GM21737 (cell line): ENCODE data around the gene ZNF790.
"Not testable (repeated sequence)": the region's sequence is repeated elsewhere in the genome, so short reads cannot be mapped to it uniquely, and the experiment has no call there.

Experiments
- ATAC-seq: cut with Tn5 transposase; IDR thresholded peaks from one replicate; pipeline ENCODE4 v1.9.1; 2021; ENCODE audit warnings: mild to moderate bottlenecking, moderate library complexity; ENCODE audit not compliant: unreplicated experiment

The ZNF790 gene

DNA sequence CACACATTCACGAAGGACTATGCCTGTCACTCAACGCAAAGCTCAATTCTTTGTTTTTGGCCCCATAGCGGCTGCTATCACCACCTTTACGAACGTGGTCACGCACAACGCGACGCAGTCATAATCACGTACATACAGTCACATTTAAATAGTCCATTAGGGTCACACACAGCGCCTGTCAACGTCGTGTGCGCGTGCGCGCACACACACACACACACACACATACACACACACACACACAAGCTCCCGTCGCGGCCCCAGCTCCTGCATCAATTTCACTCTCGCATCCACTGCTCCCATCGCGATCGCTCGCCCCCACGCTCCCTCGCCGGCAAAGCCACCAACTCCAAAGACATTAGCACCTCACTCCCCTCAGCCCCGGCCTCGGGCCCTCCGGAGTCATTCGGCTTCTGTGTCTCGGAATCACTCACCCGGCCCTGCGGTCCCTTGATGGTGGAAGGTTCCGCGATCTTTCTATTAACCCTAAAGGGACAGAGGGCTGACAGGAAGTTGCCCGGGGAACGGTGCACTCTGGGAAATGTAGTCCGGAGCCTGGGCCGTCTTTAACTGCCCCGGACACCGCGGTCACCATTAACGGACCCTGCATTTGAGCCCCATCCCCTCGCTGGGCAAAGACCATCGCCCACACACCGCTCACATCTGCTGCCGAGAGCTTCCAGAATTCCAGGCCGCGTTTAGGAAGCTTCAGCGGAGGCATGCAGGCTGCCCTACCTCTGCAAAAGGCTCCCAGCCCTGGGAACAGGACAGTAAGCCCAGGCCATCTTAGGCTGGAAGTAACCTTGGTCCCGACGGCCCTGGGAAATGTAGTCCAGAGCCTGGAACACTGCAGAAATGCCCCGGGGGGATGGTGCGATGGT is at the start of gene ZNF790:
TSS of gene ZNF790 (minus strand) at position 482 of the 878 bp plus-strand sequence. CDS start 12,768 bp downstream, outside the sequence.
- ATAC-seq, result peak; percentile 88

DNA sequence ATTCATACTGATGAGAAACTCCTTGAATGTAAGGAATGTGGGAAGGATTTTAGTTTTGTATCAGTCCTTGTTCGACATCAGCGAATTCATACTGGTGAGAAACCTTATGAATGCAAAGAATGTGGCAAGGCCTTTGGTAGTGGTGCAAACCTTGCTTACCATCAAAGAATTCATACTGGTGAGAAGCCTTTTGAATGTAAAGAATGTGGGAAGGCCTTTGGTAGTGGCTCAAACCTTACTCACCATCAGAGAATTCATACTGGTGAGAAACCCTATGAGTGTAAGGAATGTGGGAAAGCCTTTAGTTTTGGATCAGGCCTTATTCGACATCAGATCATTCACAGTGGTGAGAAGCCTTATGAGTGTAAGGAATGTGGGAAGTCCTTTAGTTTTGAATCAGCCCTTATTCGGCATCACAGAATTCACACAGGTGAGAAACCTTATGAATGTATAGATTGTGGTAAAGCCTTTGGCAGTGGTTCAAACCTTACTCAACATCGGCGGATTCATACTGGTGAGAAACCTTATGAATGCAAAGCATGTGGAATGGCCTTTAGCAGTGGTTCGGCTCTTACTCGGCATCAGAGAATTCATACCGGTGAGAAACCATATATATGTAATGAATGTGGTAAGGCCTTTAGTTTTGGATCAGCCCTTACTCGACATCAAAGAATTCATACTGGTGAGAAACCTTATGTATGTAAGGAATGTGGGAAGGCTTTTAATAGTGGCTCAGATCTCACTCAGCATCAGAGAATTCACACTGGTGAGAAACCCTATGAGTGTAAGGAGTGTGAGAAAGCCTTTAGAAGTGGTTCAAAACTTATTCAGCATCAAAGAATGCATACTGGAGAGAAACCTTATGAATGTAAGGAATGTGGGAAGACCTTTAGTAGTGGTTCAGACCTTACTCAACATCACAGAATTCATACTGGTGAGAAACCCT is 39.1 kb upstream of the ZNF790 start:
- no peak for ATAC-seq

DNA sequence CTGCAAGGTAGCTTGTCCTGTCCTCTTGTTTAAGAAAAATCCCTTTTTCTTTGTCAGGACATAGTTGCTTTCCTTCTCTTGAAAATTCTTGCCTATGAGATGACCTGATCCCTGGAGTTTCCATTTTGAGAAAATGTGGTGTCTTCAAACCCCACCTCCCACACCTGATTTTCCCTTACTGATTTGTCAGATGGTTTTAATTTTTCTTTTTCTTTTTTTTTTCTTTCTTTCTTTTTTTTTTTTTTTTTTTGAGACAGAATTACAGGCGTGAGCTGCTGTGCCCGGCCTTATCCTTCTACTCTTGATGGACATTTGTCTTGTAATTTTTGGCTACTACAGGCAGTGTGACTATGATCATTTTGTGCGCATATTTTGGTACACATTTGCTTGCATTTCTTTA is 13.7 kb upstream of the ZNF790 start:
- no peak for ATAC-seq

DNA sequence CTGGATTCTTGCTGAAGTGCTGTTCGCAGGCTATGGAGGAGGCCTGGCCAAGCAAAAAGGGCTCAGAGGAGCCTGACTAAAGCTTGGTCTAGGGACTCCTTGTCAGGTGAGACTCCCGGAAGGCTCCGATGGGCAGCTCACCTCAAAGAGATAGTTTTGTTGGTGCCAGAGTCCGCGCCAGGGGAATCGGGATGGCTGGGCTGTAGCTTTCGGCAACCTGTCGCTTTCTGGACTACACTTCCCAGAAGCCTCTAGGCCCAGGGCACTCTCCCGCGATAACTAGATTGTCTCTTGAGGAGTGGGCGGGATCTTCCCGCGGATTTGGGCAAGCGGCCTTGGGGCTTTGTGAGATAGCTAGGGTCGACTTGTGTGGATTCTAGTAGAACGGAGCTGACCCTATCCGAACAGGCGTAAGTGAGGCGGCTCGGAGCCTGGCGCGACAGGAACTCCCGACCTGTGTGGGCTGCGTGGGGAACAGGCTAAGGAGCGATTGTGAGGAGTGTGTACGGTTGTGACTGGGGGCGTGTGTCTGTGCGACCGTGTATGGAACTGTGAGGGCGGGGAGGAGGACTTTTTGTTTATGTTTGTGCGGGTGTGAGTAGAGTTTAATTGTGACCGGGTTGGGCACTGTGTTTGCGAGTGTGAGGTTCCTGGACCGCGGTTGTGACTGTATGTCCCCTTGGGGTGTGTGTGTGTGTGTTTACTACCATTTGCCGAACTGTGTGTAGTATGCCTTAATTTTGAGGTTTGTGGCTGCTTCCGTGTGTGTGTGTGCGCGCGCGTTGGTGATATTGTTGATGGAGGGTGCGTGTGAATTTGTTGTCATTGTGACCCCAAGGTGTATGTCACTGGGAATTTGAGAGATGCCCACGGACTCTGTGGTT is 12.6 kb upstream of the ZNF790 start, which contains the start of gene ZNF345:
TSS of gene ZNF345 (plus strand) at position 318 of the 884 bp plus-strand sequence. CDS start 25,955 bp downstream, outside the sequence.
- peak; percentile 63 for ATAC-seq

DNA sequence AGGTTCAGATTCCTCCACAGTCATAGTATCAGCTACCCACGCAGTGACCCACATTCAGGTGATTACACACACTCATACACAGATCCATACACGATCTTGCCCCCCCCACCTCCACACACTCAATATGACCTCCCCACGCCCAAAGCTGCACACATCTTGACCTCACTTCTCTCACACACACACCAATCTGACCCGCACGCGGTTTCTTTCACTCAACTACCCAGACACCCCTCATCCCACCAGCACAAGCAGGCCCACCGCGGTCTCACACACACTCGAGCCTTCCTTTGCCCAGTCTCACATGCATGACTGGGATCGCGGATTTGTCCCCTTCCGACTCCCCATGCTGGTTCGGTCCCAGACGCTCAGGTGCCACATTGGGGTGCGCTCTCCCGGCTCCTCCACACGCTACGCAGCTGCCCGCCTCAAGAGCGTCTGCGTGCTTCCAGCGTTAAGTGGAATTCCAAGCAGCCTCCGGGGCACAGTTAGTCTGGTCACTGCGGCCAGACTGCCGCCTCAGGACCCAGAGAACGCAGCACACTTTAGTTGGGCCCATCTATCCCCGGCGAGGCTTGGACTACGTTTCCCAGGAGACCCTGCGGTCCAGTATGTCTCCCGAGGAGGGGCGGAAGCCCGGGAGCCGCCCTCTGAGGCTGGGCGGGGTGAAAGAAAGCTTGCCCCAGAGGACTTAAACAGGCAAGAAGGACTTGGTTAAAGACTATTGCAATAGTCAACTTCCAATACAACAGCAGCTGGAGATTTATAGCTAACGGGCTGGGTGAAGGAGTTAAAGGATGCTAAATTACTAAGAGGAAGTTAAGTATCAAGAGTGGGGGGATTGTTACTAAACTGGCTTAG is 11.7 kb upstream of the ZNF790 start:
- ATAC-seq, result peak; percentile 88

DNA sequence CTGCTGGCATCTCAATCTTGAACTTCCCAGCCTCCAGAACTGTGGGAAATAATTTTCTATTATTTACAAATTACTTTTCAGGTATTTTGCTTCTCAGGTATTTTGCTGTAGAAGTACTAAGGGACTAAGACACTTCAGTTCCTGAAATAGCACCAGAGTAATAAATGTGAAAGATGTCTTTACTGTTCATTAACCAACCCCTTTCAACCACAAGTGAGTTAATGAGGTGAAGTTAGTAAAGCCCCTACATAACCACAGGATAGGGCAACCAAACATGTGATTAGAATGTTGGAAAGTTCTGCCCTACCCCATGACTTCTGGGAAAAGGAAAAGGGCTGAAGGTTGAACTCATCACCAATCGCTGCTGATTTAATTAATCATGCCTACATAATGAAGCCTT is 9.8 kb upstream of the ZNF790 start:
- no peak for ATAC-seq

DNA sequence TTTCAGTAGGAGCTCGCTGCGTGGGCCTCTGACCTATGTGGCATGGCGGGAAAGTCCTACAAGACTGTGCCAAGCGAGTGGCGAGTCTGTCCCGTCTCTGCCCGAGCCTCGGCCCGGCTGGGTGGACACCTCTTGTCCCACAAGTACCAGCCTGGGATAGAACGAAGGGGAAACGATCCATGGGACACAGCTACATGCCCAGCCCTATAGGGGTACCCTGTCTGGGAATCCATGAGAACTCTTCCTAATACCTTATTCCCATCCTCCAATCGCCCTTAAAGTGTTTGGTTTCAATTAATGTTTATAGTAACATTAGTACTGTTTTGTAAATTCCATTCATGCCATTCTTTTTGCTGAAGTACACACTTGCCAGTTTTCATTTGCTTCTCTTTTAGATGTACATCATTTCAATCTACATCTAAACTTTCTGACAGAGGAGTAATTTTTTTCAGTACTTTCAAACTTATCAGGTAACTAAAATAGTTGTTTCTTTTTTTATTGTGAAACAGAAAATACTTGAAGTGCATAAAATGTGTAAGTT is 667 bp upstream of the ZNF790 start:
- ATAC-seq, result no peak

DNA sequence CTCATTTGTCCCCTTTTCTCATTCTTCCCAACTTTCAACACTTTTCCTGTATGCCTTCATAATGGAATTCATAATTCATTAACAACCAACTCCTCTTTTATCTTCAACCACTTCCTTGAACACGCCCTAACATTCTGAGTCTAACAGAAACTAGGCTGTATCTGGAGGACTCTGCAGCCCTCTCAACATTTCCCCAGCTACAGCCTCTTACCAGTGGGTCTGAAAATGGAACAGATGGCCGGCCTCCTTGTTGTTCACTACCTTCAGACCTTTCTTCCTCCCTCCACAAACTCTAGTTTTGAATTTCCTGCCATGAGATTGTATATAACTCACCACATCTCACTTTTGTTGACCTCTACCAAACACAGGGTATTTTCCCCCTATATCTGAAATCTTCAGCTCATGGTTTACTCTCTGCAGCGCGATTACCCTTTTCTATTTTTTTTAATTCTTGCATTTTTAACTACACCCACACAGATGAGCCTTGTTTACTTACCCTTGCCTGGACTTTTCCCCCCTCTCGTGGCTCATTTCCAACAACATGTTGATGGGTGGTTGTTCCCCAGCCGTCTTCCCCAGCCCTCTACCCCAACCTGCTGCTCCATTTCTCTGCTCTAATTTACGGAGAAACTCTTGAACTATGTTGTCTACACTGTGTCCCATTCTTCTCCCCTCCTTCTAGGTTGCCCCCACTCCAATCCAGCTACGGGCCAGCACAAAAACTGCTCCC is 846 bp downstream of the ZNF790 start:
- ATAC-seq, result peak; percentile 19

DNA sequence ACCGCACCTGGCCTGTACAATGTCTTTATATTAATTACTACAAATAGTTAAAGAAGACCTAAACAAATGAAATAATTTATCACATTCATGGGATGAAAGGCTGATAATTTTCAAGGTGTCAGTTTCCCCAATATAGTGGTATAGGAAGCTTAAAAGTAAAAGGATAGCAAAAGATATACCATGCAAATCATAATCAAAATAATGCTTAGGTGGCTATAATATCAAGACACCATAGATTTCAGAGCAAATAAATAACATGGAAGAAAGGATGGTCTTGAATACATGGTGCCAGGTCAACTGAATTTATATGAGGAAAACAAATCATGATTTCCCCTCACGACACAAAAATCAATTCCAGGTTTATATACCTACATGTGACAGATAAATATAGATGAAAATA is 4.8 kb downstream of the ZNF790 start:
- no peak for ATAC-seq

DNA sequence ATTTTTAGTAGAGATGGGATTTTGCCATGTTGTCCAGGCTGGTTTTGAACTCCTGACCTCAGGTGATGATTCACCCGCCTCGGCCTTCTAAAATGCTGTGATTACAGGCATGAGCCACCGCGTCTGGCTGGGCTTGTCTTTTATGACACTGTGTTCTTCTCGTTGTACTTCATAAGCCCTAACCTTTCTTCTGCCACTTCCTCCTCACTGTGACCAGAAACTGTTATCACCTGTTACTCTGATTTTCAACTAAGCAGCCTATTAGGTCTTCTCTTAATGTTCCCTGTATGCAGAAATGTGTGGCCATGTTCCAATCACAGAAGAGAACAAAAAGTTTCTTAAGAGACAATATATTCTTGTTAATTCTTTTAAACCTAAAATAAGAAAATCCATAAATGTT is 16.4 kb downstream of the ZNF790 start:
- ATAC-seq, result no peak

DNA sequence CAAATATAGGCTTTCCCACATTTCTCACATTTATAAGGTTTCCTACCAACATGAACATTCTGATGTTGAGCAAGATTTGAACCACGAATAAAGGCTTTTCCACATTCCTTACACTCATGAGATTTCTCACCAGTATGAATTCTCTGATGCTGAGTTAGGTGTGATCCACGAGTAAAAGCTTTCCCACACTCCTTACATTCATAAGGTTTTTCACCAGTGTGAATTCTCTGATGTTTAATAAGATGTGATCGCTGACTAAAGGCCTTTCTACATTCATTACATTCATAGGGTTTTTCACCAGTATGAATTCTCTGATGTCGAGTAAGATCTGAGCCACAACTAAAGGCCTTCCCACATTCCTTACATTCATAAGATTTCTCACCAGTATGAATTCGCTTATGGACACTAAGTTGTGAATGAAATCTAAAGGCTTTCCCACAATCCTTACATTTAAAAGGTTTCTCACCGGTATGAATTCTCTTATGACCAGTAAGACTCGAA is 19.0 kb downstream of the ZNF790 start:
- ATAC-seq, result no peak

DNA sequence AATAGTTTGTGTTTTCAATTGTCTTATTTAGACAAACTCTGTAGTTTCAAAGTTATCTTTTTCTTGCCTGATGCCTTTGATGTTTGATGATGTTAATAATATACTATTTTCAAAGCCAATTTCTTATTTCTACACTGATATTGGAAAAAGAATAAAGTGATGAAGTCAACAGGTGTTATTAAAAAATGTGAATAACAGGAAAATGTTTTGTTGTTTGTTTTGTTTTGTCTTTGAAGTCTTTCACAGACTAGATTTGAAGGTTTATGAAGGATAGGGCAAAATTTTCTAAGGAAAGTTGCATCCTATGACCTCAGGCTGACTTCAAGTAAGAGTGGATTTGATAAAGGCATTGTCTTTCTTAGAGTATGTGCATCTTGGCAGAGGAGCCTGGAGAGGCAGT is 31.2 kb downstream of the ZNF790 start:
- ATAC-seq, result no peak

DNA sequence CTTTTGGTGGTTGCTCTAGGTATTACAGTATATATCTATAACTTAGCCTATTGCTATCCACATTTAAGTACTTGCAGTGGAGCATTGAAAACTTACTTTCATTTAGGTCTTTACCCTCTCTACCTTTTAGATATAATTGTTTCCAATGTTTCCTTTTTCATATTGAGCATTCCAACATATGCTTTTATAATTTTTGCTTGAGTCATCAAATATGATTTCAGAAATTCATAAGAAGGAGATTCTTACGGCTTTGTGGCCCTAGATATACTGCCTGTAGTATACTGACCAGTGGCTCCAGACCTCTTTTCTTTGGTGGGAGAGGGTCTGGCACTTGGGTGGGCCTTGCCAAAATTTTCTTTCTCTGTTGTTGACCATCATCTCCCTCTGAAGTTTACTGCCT is 32.8 kb downstream of the ZNF790 start:
- no peak for ATAC-seq

DNA sequence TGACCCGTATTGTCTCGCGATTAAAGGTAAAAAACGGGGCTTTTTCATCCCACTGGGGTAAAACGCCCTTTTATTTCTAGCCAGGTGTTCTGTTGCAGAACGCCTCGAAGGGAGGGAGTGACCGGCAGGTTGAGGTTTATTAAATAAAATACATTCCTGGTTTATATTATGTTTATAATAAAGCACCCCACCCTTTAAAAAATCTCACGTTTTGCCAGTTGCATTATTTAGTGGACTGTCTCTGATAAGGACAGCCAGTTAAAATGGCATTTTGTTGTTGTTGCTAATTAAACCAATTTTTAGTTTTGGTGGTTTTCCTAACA is 40.4 kb downstream of the ZNF790 start:
- no peak for ATAC-seq

DNA sequence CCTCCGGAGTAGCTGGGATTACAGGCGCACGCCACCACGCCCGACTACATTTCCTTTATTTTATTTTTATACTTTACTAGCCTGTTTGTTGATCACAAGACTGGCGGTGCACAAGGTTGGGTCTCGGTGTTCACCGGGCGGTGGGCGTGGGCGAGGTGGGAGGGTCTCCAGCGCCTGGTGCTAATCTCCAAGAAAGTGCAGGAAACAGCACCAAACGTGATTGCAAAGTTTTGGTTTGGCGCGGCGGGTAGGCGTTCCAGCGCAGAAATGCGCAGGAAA is 41.5 kb downstream of the ZNF790 start:
- no peak for ATAC-seq

DNA sequence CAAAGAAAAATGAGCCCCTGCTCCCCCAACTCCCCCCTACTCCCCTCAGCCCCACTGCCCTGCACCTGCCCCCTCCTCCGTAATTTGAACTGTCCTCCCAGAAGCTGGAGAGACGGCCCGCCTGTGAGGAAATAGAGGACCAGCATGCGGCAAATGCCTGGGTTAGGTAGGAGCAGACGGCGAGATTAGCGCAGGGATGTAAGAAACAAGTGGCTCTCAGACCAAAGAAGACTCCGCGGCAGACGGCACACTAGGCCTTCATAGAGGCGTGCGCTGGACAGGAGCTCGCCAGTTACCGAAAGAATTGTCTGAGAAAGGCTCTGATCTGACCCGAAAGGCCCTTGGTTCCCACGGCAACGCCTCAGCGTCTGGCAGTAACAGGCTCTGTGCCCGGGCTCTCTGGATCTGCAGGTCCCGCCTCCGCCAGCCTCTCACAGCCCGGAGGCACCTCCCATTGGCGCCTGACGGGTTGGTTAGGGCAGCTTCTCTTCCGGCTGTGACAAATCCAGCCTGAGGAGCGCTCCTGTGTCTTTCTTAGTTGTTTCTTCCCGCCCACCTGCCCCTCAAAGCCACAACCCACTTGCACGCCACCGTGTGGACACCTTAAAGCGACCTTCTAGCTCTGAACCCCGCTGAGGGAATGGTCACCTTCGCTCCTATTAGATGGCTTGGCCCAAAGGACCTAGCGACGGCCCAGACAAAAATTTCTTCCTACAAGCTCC is 46.6 kb downstream of the ZNF790 start:
- ATAC-seq, result not testable (repeated sequence)

DNA sequence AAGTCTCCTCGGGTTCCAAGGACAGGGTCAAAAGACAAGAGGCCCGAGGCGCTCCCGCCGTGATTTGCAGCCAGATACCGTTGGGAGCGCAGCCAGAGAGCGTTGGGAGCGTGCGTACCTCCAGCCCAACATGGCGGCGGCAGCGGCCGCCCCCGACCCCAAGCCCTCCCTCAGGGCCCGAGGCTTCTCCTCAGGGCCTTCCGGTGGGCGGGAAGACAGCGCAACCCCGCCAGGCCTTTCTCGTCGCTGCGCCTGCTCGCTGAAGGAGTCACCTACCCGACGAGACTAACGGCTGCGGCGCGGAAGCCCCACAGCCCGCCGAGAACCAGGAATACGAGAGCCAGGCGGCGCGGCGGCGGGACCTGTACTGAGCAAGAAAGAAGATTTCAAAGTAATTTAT is 62.4 kb downstream of the ZNF790 start:
- ATAC-seq, result no peak

DNA sequence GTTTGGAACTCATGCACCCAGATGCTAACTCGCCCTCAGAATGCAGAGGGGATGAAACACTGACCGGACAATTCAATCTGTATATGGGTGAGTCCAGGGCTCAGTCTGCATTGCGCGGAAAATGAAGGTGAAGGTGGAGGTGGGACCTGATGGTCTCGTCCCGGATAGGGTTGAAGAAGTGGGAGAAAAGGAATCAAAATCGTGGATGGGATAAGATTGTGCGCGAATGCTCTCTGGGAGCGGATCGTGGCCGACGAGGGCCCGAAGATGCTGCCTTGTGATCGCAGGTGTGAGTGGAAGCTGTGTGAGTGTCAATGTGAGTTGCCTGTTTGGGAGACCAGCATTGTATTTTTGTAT is 65.0 kb downstream of the ZNF790 start:
- ATAC-seq, result no peak
